NCI-H345 (cell line): Measurements from ENCODE around the gene MRPS18A.
A peak's percentile ranks its signal among the peaks of the same experiment; 100 is the strongest.
"Not testable (repeated sequence)": the region's sequence is repeated elsewhere in the genome, so short reads cannot be mapped to it uniquely, and the experiment has no call there.

Experiments
- DNase-seq: peaks from one replicate; lab custom pipeline; 2025; lab: John Stamatoyannopoulos, UW

The MRPS18A gene

GRCh38 chr6:43635387-43636307, 51.9 kb downstream of the MRPS18A start, which contains the start of gene MAD2L1BP:
Gene MAD2L1BP, plus strand, starts transcription at chr6:43635840. Its CDS starts 36 bp downstream, at chr6:43635876.
- DNase-seq = peak; percentile 87

DNA sequence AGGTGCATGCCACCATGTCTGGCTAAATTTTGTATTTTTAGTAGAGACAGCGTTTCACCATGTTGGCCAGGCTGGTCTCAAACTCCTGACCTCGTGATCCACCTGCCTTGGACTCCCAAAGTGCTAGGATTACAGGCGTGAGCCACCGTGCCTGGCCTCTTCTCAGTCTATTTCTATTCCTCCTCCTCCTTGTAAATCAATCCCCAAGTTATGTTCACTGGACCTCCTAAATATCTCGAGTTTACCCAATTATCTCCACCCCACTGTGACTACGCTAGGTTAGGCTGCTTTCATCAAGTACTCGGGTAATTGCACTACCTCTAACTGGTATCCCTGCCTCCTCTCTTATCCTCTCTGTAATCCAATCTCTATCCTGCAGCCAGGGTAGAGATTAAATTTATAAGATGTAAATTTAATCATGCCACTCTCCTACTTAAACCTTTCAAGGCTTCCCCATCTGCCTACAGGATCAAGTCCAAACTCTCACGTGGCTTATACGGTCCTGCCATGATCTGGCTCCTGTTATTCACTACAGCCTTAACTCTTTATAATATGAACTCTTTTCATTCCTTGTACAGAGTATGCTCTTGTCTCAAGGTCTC, 52.8 kb downstream of the MRPS18A start:
- DNase-seq = no peak

- DNase-seq = not testable (repeated sequence)
Observed at GRCh38 chr6:43633002-43633401, 54.6 kb downstream of the MRPS18A start.

- DNase-seq = no peak
Observed at GRCh38 chr6:43630980-43631619, 56.5 kb downstream of the MRPS18A start.

- DNase-seq = peak; percentile 98
Observed at GRCh38 chr6:43629505-43630300, 57.9 kb downstream of the MRPS18A start.

GRCh38 chr6:43629104-43629504, 58.5 kb downstream of the MRPS18A start, which contains the start of gene GTPBP2:
Gene GTPBP2, minus strand, starts transcription at chr6:43629264. Its CDS starts 102 bp downstream, at chr6:43629162.
- DNase-seq = peak; percentile 99

DNA sequence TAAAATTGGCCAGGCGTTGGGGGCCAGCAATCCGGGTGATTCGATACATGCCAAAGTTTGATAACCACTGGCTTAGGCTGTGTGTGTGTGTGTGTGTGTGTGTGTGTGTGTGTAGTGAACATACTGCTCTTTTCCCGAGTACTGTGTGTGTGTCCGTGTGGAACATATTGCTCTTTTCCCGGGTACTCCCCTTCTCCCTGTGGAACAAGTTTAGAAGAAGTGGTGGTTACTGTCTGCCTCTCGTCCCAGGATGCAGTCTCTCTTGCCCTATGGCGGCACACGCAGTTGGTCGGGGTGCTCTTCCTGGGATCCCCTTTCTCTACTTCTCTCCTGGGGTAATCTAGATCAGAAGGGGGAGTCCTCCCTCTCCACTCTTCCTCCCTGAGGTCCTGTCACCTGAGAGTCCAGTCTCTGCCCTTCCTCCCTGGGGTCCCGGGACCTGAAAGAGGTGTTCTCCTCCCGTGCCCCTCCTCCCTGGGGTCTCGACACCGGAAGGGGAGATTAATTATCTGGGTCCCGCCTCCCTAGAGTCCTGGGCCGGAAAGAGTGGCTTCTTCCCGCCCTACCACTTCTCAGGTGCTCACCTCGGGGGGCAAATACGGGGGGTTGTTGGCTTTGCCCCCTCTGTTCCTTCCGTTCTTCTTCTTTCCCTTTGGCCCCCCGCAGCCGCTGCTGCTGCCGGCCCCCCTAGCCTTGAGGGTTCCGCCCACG, 59.0 kb downstream of the MRPS18A start:
- peak; percentile 67 for DNase-seq

GRCh38 chr6:43627008-43627825, 60.4 kb downstream of the MRPS18A start:
- peak; percentile 49 for DNase-seq

GRCh38 chr6:43625393-43625992, 62.1 kb downstream of the MRPS18A start:
- DNase-seq = no peak

DNA sequence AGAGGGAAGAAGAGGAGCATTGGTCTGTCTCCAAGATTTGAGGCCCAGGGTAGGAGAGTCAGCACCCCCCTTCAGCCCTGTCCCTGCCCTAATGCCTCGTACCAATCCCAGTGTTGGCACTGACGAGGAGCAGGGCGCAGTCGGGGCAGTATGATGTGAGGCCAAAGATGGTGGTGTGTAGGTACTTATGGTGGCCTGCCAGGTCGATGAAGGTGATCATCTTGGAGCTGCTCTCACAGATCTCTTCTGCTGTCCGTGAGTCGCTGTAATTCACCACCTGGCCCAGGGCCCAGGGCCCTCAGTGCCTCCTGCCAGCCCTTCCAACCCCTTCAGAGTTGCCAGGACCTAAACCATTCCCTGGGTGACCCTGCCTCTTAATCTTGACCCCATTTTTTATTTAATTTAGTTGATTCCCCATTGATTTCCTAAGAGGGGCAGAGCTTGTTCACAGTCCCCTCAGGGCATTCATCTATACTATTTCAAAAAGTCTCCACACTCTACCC, 62.8 kb downstream of the MRPS18A start:
- DNase-seq = no peak

DNA sequence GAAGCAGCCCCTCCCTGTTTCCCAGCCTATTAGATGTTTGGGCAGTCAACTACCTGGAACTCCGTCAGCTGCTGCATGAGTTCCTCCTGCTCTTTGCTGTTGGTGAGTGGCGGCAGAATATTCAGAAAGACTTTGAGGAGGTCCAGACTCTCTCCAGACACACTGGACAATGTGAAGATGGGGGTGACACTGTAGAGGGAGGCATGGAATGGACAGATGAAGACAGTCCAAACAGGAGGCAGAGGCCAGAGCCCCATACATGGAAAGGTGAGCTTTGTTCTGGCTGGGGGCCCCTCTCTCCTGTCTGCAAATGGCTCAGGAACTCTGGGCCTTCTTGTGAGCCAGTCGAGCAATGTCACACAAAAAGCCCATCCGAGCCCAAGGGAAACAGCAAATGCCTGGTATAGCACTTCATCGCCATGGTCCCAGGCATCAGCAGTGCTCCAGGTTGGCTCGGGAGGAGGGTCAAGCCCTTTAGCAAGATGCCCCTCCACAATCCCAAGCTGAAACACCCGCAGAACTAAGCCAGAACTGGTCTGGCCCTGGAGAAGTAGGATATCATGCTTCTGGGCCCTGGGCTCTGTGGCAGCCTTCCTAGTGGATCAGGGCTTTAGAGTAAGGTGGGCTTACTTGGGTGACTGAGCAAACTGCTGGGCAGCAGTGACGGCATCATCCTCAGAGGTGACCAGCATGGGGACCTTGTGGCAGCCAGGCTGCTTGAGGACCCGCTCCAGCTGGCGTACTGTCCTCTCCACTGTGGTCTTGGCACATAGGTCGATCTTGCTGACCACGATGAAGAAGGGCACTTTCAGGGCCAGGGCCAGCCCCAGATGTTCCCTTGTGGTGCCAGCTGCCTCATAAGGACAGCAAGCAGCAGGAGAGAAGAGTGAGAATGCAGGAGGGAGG, 63.5 kb downstream of the MRPS18A start:
- DNase-seq = no peak

- DNase-seq = no peak
Observed at GRCh38 chr6:43622541-43622940, 65.0 kb downstream of the MRPS18A start.

DNA sequence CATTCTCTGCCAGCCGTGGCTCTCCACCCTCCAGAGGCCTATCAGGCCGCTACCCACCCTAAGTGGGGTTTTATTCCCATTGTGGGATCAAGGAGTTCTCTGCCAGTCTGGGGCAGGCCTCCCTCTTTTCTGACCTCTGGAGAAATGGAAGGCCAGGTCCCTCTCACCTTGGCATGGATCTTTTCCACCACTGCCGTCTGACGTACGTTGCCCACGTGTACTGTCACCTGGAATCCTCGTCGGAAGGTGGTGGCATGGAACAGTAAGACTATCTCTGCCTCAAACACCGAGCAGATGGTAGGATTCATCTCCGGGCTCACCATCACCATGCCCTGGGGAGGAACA, 65.8 kb downstream of the MRPS18A start:
- DNase-seq = no peak
